Adipose tissue (tissue), 3 donors: ENCODE results near the gene BBS1. TPM values are rescaled to one million over a fixed set of nuclear protein-coding genes. Genes with fewer than 3 reads are reported as not detected.
"Not testable (repeated sequence)": the region's sequence is repeated elsewhere in the genome, so short reads cannot be mapped to it uniquely, and the experiment has no call there.

Experiments
- H3K27ac ChIP-seq: one replicate; pipeline ENCODE4 v1.5.1; 2013; ENCODE audit warnings: low read depth, low read length
- WGBS, 3 donors: extraction: QIAGEN DNeasy Blood & Tissue Kit; methylation state at CpG; one replicate each; pipeline ENCODE4 v1.1.7; 2013; 5-methylcytosine and 5-hydroxymethylcytosine counted together
- polyA plus RNA-seq, 3 donors: library from polyadenylated mRNA; stranded (reverse); fragments of 200-250 nt; gene quantifications; one replicate each; pipeline ENCODE4 v1.2.3, GENCODE V29; 2013
- donor health status: healthy with polysubstance abuse.
- donor health status: Bipolar disorder and iron deficiency.
- donor health status: healthy.

The BBS1 gene
- polyA plus RNA-seq, 3 donors = 11.5 to 15.5 (median 12.3) TPM

GRCh38 chr11:66562275-66562674, 51.8 kb downstream of the BBS1 start:
- H3K27ac ChIP-seq = no peak overlapping the region
- WGBS, 3 donors = 68 to 83% (median 74%) methylated on average over 2 of the region's 2 CpGs

GRCh38 chr11:66562907-66563583, 52.6 kb downstream of the BBS1 start:
- no peak overlapping the region for H3K27ac ChIP-seq
- WGBS, 3 donors = 91 to 93% (median 92%) methylated on average over 20 of the region's 20 CpGs

- WGBS, 3 donors = 91 to 96% (median 92%) methylated on average over 10 of the region's 10 CpGs
- H3K27ac ChIP-seq = no peak overlapping the region
These were observed 53.4 kb downstream of the BBS1 start for GRCh38 chr11:66563832-66564231.

- H3K27ac ChIP-seq = no peak overlapping the region
- WGBS, 3 donors = 88 to 94% (median 91%) methylated on average over 14 of the region's 14 CpGs
These were observed 54.1 kb downstream of the BBS1 start for GRCh38 chr11:66564538-66564937.

- WGBS, 3 donors = 91 to 93% (median 91%) methylated on average over 5 of the region's 5 CpGs
- H3K27ac ChIP-seq = no peak overlapping the region
These were observed 54.5 kb downstream of the BBS1 start for GRCh38 chr11:66564984-66565383.

- no peak overlapping the region for H3K27ac ChIP-seq
- WGBS, 3 donors = 93 to 94% (median 94%) methylated on average over 8 of the region's 8 CpGs
These were observed 55.8 kb downstream of the BBS1 start for GRCh38 chr11:66566221-66566620.

GRCh38 chr11:66567787-66568123, 57.3 kb downstream of the BBS1 start:
- H3K27ac ChIP-seq = no peak overlapping the region
- 57 to 66% (median 63%) methylated on average over 15 of the region's 15 CpGs for WGBS, 3 donors

- 3 to 5% (median 4%) methylated on average over 75 to 77 of the region's 77 CpGs for WGBS, 3 donors
- H3K27ac ChIP-seq = no peak within 1 kb of the TSS
These were observed 57.9 kb downstream of the BBS1 start, which contains the start of gene CTSF for GRCh38 chr11:66568124-66568916. Gene CTSF, minus strand, starts transcription at chr11:66568606. Its CDS starts 120 bp downstream, at chr11:66568486.

GRCh38 chr11:66569076-66569475, 58.6 kb downstream of the BBS1 start:
- 82 to 89% (median 83%) methylated on average over 7 of the region's 7 CpGs for WGBS, 3 donors
- no peak overlapping the region for H3K27ac ChIP-seq

GRCh38 chr11:66570079-66570849, 59.8 kb downstream of the BBS1 start:
- WGBS, 3 donors = 51 to 57% (median 52%) methylated on average over 5 of the region's 5 CpGs
- H3K27ac ChIP-seq = no peak overlapping the region

- 67 to 81% (median 70%) methylated on average over 2 of the region's 2 CpGs for WGBS, 3 donors
- H3K27ac ChIP-seq = no peak overlapping the region
These were observed 60.4 kb downstream of the BBS1 start for GRCh38 chr11:66570850-66571180.

- 15 to 18% (median 15%) methylated on average over 25 of the region's 25 CpGs for WGBS, 3 donors
- H3K27ac ChIP-seq = no peak overlapping the region
These were observed 68.7 kb downstream of the BBS1 start for GRCh38 chr11:66579017-66579606.

GRCh38 chr11:66580803-66581202, 70.4 kb downstream of the BBS1 start:
- WGBS, 3 donors = 63 to 78% (median 72%) methylated on average over 5 of the region's 5 CpGs
- H3K27ac ChIP-seq = no peak overlapping the region

GRCh38 chr11:66581261-66581660, 70.8 kb downstream of the BBS1 start:
- no peak overlapping the region for H3K27ac ChIP-seq
- WGBS, 3 donors = 70 to 85% (median 85%) methylated on average over 3 of the region's 3 CpGs

GRCh38 chr11:66582565-66583147, 72.2 kb downstream of the BBS1 start:
- not testable (repeated sequence) for H3K27ac ChIP-seq
- WGBS, 3 donors = 80 to 91% (median 85%) methylated on average over 3 of the region's 3 CpGs
